Body of pancreas (tissue), 4 donors: ENCODE data around the gene KCNQ1OT1. TPM values are rescaled to one million over a fixed set of nuclear protein-coding genes. Genes with fewer than 3 reads are reported as not detected.
A peak's percentile ranks its signal among the peaks of the same experiment; 100 is the strongest.

Experiments used
- ATAC-seq: fragments of 150-250 bp; one replicate; pipeline ENCODE4 v1.9.1; 2016
- DNase-seq, 4 donors: peaks; one replicate each; pipeline ENCODE4 v3.0.0-alpha.2; 2019
- H3K27ac ChIP-seq, 4 donors: fragments of 200-600 bp; sonication (generic); 1 replicate in 3 of 4; 2 replicates in 1 of 4; pipeline versions ENCODE4 v1.5.1 to v1.6.1; 2016 to 2019; ENCODE audit warnings: mild to moderate bottlenecking in 1 of 4, mixed read lengths in 1 of 4, moderate library complexity in 1 of 4
- H3K27me3 ChIP-seq, 2 donors: fragments of 200-600 bp; sonication (generic); one replicate each; pipeline ENCODE4 v1.6.0; 2016; ENCODE audit warnings: mild to moderate bottlenecking in 1 of 2
- H3K36me3 ChIP-seq, 2 donors: fragments of 200-600 bp; sonication (generic); replicated peaks in 1 of 2; 2 replicates each; pipeline ENCODE4 v1.5.1; 2016; ENCODE audit warnings: low read depth in 2 of 2; ENCODE audit not compliant: insufficient read depth in 1 of 2
- H3K4me1 ChIP-seq: fragments of 200-600 bp; sonication (generic); one replicate; pipeline ENCODE4 v1.6.0; 2016
- H3K4me3 ChIP-seq, 2 donors: fragments of 200-600 bp; sonication (generic); 1 replicate in 1 of 2; 2 replicates in 1 of 2; pipeline ENCODE4 v1.5.1; 2016 to 2019
- H3K9me3 ChIP-seq, 3 donors: fragments of 200-600 bp; sonication (generic); 1 replicate in 2 of 3; 2 replicates in 1 of 3; pipeline ENCODE4 v1.5.1; 2016
- POLR2A ChIP-seq, 3 donors: fragments of 450-650 bp; IDR thresholded peaks; one replicate each; pipeline ENCODE4 v1.6.1; 2016; ENCODE audit warnings: antibody characterized with exemption in 3 of 3, mild to moderate bottlenecking in 2 of 3
- WGBS, 2 donors: methylation state at CpG; one replicate each; pipeline ENCODE4 v1.1.5; 2017; 5-methylcytosine and 5-hydroxymethylcytosine counted together
- intact Hi-C: fragments of 100-400 bp; cut with DNase I; formaldehyde crosslinking; loops from one replicate; pipeline ENCODE4 v1.15.1; 2023
- total RNA-seq, 2 donors: library from RNA; depleted of rRNA; stranded (reverse); fragments of >200 nt; gene quantifications; one replicate each; pipeline ENCODE4 v1.1.0, GENCODE V29; 2016
- TF ChIP-seq, protein P1 (sequence below), 7 experiments: fragments of 450-650 bp in 4 of 7; fragments of 200-600 bp in 3 of 7; sonication (generic) in 3 of 7; IDR thresholded peaks; one replicate each; pipeline ENCODE4 v1.5.1; 2016 to 2019; ENCODE audit warnings: antibody characterized with exemption in 7 of 7

The KCNQ1OT1 gene
- total RNA-seq, 2 donors from 2014 or later = 3.6 to 9.2 TPM

DNA sequence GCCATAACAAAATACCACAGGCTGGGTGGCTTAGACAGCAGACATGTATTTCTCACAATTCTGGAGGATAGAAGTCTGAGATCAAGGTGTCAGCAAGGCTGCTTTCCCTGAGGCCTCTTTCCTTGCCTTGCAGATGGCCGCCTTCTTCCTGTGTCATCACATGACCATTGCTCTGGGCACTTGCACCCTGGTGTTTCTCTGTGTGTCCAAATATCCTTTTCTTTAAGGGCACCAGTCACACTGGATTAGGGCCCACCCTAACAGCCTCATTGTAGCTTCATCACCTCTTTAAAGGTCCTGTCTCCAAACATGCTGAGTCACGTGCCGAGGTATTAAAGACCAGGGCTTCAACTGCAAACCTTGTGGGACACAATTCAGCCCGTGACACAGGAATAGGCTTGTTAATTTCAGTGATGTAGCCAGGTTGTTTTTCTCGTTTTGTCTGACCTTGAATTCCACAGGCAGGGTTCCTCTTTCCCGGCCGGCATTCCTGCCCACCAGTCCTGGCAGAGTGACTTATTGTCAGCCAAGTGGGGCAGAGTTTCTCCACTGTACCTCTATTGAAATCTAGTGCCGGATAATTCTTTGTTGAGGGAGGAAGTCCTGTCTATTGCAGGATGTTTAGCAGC, 100.1 kb downstream of the KCNQ1OT1 start:
- TF ChIP-seq, protein P1, sequence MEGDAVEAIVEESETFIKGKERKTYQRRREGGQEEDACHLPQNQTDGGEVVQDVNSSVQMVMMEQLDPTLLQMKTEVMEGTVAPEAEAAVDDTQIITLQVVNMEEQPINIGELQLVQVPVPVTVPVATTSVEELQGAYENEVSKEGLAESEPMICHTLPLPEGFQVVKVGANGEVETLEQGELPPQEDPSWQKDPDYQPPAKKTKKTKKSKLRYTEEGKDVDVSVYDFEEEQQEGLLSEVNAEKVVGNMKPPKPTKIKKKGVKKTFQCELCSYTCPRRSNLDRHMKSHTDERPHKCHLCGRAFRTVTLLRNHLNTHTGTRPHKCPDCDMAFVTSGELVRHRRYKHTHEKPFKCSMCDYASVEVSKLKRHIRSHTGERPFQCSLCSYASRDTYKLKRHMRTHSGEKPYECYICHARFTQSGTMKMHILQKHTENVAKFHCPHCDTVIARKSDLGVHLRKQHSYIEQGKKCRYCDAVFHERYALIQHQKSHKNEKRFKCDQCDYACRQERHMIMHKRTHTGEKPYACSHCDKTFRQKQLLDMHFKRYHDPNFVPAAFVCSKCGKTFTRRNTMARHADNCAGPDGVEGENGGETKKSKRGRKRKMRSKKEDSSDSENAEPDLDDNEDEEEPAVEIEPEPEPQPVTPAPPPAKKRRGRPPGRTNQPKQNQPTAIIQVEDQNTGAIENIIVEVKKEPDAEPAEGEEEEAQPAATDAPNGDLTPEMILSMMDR (IDR thresholded peaks at IDR 0.05) = no peak
- TF ChIP-seq POLR2A (IDR thresholded peaks at IDR 0.05) = no peak
- no peaks in the 10 kb centered on the region for H3K27me3 ChIP-seq
- intact Hi-C loops = no loop called here
- peak overlapping the region in 3 of 4 donors; percentile 19 to 49 (median 31) for H3K27ac ChIP-seq
- WGBS, 2 donors = 68 to 76% methylated on average over 8 of the region's 8 CpGs
- H3K9me3 ChIP-seq = no peaks in the 10 kb centered on the region
- no peak overlapping the region for H3K4me3 ChIP-seq
- H3K4me1 ChIP-seq = no peaks in the 10 kb centered on the region
- ATAC-seq = peak; percentile 76
- DNase-seq = peak; percentile 13 to 30 (median 26)
- H3K36me3 ChIP-seq = no peaks in the 10 kb centered on the region

DNA sequence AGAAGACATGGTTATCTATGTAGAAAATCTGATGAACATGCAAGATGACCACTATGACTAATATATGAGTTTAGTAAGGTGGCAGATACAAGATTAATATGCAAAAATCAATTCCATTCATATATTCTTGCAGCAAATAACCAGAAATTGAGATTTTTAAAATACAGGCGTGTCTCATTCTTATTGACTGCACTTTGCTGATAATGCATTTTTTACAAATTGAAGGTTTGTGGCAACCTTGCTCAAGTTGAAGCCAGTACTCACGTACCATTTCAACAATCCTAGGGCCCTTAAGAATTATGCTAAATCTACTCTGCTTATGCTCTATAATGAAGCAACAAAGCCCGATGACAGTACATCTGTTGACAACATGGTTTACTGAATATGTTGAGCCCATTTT, 104.6 kb downstream of the KCNQ1OT1 start:
- no peaks in the 10 kb centered on the region for H3K4me1 ChIP-seq
- H3K9me3 ChIP-seq = no peaks in the 10 kb centered on the region
- no peak for ATAC-seq
- TF ChIP-seq, protein P1 (IDR thresholded peaks at IDR 0.05) = no peak
- no peak for TF ChIP-seq POLR2A (IDR thresholded peaks at IDR 0.05)
- no peaks in the 10 kb centered on the region for H3K27me3 ChIP-seq
- intact Hi-C loops = no loop called here
- no peak overlapping the region for H3K4me3 ChIP-seq
- DNase-seq = no peak
- no peak overlapping the region for H3K27ac ChIP-seq
- 95 to 96% methylated on average over 3 of the region's 3 CpGs for WGBS, 2 donors
- H3K36me3 ChIP-seq = peaks cover 0 to 7% of the 10 kb centered on the region in 2 donors

DNA sequence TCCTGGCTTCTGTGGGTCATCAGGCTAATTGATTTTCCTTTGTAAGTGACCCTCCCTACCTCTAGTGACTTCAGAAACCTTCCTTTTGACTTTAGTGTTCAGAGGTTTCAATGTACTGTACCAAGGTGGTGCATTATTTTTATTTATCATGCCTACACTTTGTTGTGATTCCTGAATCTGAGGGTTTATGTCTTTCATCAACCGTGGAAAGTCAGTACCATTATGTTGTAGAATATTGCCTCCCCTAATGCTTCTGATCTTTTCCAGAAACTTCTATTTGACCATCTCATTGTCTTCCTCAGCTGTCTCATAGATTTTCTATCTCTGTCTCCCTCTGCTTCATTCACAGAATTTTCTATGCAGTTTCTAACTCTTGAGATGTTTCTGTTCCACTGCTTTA, 105.5 kb downstream of the KCNQ1OT1 start:
- no peaks in the 10 kb centered on the region for H3K9me3 ChIP-seq
- H3K36me3 ChIP-seq = peaks cover 0 to 10% of the 10 kb centered on the region in 2 donors
- DNase-seq (no peak), ATAC-seq (no peak)
- no peaks in the 10 kb centered on the region for H3K27me3 ChIP-seq
- intact Hi-C loops = no loop called here
- no peak overlapping the region for H3K4me3 ChIP-seq
- H3K4me1 ChIP-seq = no peaks in the 10 kb centered on the region
- no peak overlapping the region for H3K27ac ChIP-seq
- WGBS, 2 donors = 83 to 90% methylated on average over 1 of the region's 1 CpG
- TF ChIP-seq POLR2A (IDR thresholded peaks at IDR 0.05) = no peak

DNA sequence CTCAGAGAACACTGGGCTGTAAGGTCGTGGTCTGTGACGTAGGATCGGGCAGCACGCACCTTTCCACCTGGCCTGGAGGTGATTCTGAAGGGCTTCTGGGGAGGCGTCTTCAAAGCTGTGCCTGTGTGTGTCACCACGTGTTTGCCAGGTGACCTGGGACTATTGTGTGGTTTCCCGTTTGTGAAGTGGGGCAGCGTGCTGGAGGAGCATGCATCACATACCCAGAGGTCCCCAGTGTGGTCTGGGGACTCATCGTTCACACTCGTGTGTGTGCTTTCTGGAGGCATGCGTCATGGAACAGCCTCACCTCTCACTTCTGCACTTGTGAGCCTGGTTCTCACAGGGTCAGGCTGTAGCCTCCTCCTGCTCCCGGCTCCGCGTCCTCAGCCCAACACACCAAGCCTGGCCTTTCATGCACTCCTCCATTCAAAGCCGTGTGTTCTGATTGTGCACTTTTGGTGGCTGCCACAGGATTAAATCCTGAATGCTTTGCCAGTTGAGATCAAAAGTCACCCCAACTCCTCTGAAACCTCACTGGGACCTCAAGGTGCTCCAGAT, 106.3 kb downstream of the KCNQ1OT1 start:
- Histone ChIP-seq H3K9me3 (no peaks in the 10 kb centered on the region), H3K4me3 (no peak overlapping the region), H3K4me1 (no peaks in the 10 kb centered on the region), H3K27me3 (no peaks in the 10 kb centered on the region), H3K36me3 (peaks cover 0 to 12% of the 10 kb centered on the region in 2 donors), H3K27ac (no peak overlapping the region)
- TF ChIP-seq POLR2A (IDR thresholded peaks at IDR 0.05) = no peak
- TF ChIP-seq, protein P1 (IDR thresholded peaks at IDR 0.05) = no peak
- no peak for DNase-seq
- WGBS, 2 donors = 92 to 96% methylated on average over 11 to 15 of the region's 15 CpGs
- ATAC-seq = no peak
- intact Hi-C loops = no loop called here

DNA sequence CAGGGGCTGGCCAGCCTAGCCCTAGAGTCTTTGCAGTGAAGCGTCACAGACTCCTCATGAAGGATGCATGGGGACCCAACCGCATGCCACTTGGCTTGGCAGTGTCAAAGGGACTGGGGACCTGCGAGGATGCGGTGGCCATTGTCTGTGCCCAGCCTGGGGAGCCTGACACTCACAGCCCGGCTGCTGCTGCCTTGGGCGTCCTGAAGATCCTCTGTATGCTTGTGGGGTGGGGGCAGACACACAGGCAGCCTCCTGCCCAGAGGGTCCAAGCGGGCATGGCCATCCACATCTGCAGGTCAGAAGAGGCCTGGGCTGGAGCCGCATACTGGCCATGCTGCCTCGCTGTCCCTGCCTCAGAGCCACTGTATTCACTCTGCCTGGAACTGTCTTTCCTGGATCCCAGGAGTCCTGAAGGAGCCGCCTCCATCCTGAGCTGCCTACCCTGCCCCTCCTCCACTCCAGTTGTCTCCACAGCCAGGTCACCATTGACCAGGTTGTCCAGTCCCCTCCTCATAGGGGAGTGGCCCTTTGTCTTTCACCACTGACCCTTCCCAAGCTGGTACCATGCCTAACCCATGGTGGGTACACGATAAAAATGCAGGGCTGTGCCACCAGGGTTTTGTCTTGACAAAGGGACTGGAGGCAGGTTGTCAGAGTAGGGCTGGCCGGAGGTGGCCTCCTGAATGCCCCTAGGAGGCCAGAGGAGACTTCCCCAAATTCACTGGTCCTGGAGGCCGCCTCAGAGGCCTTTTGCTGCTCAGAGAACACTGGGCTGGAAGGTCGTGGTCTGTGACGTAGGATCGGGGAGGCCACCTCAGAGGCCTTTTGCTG, 107.0 kb downstream of the KCNQ1OT1 start:
- DNase-seq = peak in 1 of 4 donors; percentile 4
- Histone ChIP-seq H3K27ac (no peak overlapping the region), H3K4me1 (no peaks in the 10 kb centered on the region), H3K36me3 (peaks cover 0 to 13% of the 10 kb centered on the region in 2 donors), H3K4me3 (no peak overlapping the region), H3K27me3 (no peaks in the 10 kb centered on the region), H3K9me3 (no peaks in the 10 kb centered on the region)
- no peak for ATAC-seq
- TF ChIP-seq POLR2A (IDR thresholded peaks at IDR 0.05) = no peak
- TF ChIP-seq, protein P1 (IDR thresholded peaks at IDR 0.05) = no peak
- WGBS, 2 donors = 96 to 99% methylated on average over 8 to 15 of the region's 16 CpGs
- intact Hi-C loops = no loop called here
